ENCODE results near the gene HERC6. TPM values are rescaled to one million over a fixed set of nuclear protein-coding genes. Genes with fewer than 3 reads are reported as not detected.
"Not testable (repeated sequence)": the region's sequence is repeated elsewhere in the genome, so short reads cannot be mapped to it uniquely, and the experiment has no call there.

The HERC6 gene
- total and polyA plus RNA-seq, 2 of the 8 experiments (the other 6 are each of a cell fraction or from before 2014, with no cell fraction given), result 3.7 to 3.8 TPM

- H3K27ac ChIP-seq (ENCODE audit: low read depth, low read length); FAIRE-seq; H2BK20ac ChIP-seq (ENCODE audit: low read length); H3K23me2 ChIP-seq (ENCODE audit: low read depth, low read length); H2AK5ac ChIP-seq (ENCODE audit: low read depth, low read length); H3K56ac ChIP-seq (replicated peaks; ENCODE audit: insufficient read length, low read depth, low read length); H3K23ac ChIP-seq (ENCODE audit: insufficient read length); H2AFZ ChIP-seq (ENCODE audit: low read length); H2BK5ac ChIP-seq (ENCODE audit: low read depth, low read length); H3K36me3 ChIP-seq (ENCODE audit: control insufficient read depth in 2 of 4, insufficient read depth in 4 of 4, low read length in 3 of 4); H2BK120ac ChIP-seq (replicated peaks; ENCODE audit: low read depth, low read length); H4K20me1 ChIP-seq (replicated peaks in 1 of 2; ENCODE audit: control insufficient read depth in 1 of 2, insufficient read depth in 2 of 2, low read length in 2 of 2); H4K91ac ChIP-seq (replicated peaks; ENCODE audit: insufficient read length, low read length); H3K79me1 ChIP-seq (ENCODE audit: low read depth, low read length); H3K18ac ChIP-seq (ENCODE audit: extremely low read depth, low read length); H3K4me3 ChIP-seq (ENCODE audit: extremely low read depth in 1 of 4, insufficient read depth in 2 of 4, low read depth in 3 of 4, low read length in 4 of 4); H3K9me3 ChIP-seq (ENCODE audit: insufficient read depth in 2 of 2, low read depth in 1 of 2, low read length in 1 of 2); H4K8ac ChIP-seq (ENCODE audit: extremely low read depth, insufficient read depth, low read length); H3K9ac ChIP-seq (replicated peaks in 1 of 4; ENCODE audit: extremely low read depth in 1 of 4, low read depth in 3 of 4, low read length in 3 of 4); H3K27me3 ChIP-seq (replicated peaks in 1 of 4; ENCODE audit: control insufficient read depth in 3 of 4, extremely low read depth in 1 of 4, insufficient read depth in 3 of 4, low read length in 3 of 4); H4K5ac ChIP-seq (ENCODE audit: insufficient read length, low read depth, low read length); CTCF ChIA-PET (ENCODE audit: partially characterized antibody); H3K4me1 ChIP-seq (replicated peaks in 1 of 4; ENCODE audit: control insufficient read depth in 3 of 4, insufficient read depth in 4 of 4, low read length in 3 of 4); H3K4ac ChIP-seq (replicated peaks; ENCODE audit: insufficient read length, low read depth, low read length); H3K79me2 ChIP-seq (ENCODE audit: control insufficient read depth in 1 of 2, insufficient read depth in 2 of 2, low read length in 2 of 2); H2BK12ac ChIP-seq (ENCODE audit: low read depth, low read length); H3K14ac ChIP-seq (ENCODE audit: insufficient read length); H2BK15ac ChIP-seq (ENCODE audit: low read length); H3K4me2 ChIP-seq (ENCODE audit: insufficient read depth in 1 of 2, low read depth in 2 of 2, low read length in 2 of 2): not testable (repeated sequence)
- peak in 1 of 2 experiments; percentile 30 for DNase-seq (ENCODE audit: low read depth in 1 of 2, low spot score in 2 of 2)
- POLR2A ChIA-PET (ENCODE audit: partially characterized antibody), result interaction anchor here (0.6 kb wide), 1 partner anchor 51 kb away, joined by 3 read pairs; no protein-coding TSS in a partner anchor
- WGBS, 2 experiments (ENCODE audit: extremely low coverage in 1 of 2, insufficient coverage in 1 of 2, insufficient read length in 1 of 2, insufficient replicate concordance in 2 of 2, low coverage in 1 of 2, low lambda C conversion rate in 2 of 2, missing lambda C conversion rate in 1 of 2), result 93% methylated on average over 3 of the region's 3 CpGs; no CpG with 5 or more reads in 1 of the 2 experiments
These were observed 31.8 kb upstream of the HERC6 start for GRCh38 chr4:88346902-88347301.

- H3K79me2 ChIP-seq (ENCODE audit: control insufficient read depth in 1 of 2, insufficient read depth in 2 of 2, low read length in 2 of 2); H3K36me3 ChIP-seq (ENCODE audit: control insufficient read depth in 2 of 4, insufficient read depth in 4 of 4, low read length in 3 of 4); POLR2A ChIA-PET (ENCODE audit: partially characterized antibody); H2BK15ac ChIP-seq (ENCODE audit: low read length); H3K23me2 ChIP-seq (ENCODE audit: low read depth, low read length); FAIRE-seq; H3K9ac ChIP-seq (replicated peaks in 1 of 4; ENCODE audit: extremely low read depth in 1 of 4, low read depth in 3 of 4, low read length in 3 of 4); H3K4me2 ChIP-seq (ENCODE audit: insufficient read depth in 1 of 2, low read depth in 2 of 2, low read length in 2 of 2); H3K56ac ChIP-seq (replicated peaks; ENCODE audit: insufficient read length, low read depth, low read length); H4K8ac ChIP-seq (ENCODE audit: extremely low read depth, insufficient read depth, low read length); H2BK120ac ChIP-seq (replicated peaks; ENCODE audit: low read depth, low read length); H3K9me3 ChIP-seq (ENCODE audit: insufficient read depth in 2 of 2, low read depth in 1 of 2, low read length in 1 of 2); H4K5ac ChIP-seq (ENCODE audit: insufficient read length, low read depth, low read length); H4K91ac ChIP-seq (replicated peaks; ENCODE audit: insufficient read length, low read length); H3K27ac ChIP-seq (ENCODE audit: low read depth, low read length); H3K18ac ChIP-seq (ENCODE audit: extremely low read depth, low read length); H3K4ac ChIP-seq (replicated peaks; ENCODE audit: insufficient read length, low read depth, low read length); H3K4me1 ChIP-seq (replicated peaks in 1 of 4; ENCODE audit: control insufficient read depth in 3 of 4, insufficient read depth in 4 of 4, low read length in 3 of 4); H2AFZ ChIP-seq (ENCODE audit: low read length); H4K20me1 ChIP-seq (replicated peaks in 1 of 2; ENCODE audit: control insufficient read depth in 1 of 2, insufficient read depth in 2 of 2, low read length in 2 of 2); H2BK12ac ChIP-seq (ENCODE audit: low read depth, low read length); H2BK20ac ChIP-seq (ENCODE audit: low read length); H2AK5ac ChIP-seq (ENCODE audit: low read depth, low read length); H3K27me3 ChIP-seq (replicated peaks in 1 of 4; ENCODE audit: control insufficient read depth in 3 of 4, extremely low read depth in 1 of 4, insufficient read depth in 3 of 4, low read length in 3 of 4); H3K14ac ChIP-seq (ENCODE audit: insufficient read length); H3K4me3 ChIP-seq (ENCODE audit: extremely low read depth in 1 of 4, insufficient read depth in 2 of 4, low read depth in 3 of 4, low read length in 4 of 4); H3K23ac ChIP-seq (ENCODE audit: insufficient read length); H3K79me1 ChIP-seq (ENCODE audit: low read depth, low read length); H2BK5ac ChIP-seq (ENCODE audit: low read depth, low read length); CTCF ChIA-PET (ENCODE audit: partially characterized antibody): not testable (repeated sequence)
- 95% methylated on average over 7 of the region's 7 CpGs; no CpG with 5 or more reads in 1 of the 2 experiments for WGBS, 2 experiments (ENCODE audit: extremely low coverage in 1 of 2, insufficient coverage in 1 of 2, insufficient read length in 1 of 2, insufficient replicate concordance in 2 of 2, low coverage in 1 of 2, low lambda C conversion rate in 2 of 2, missing lambda C conversion rate in 1 of 2)
- DNase-seq (ENCODE audit: low read depth in 1 of 2, low spot score in 2 of 2), result peak in 1 of 2 experiments; percentile 33
These were observed 29.9 kb upstream of the HERC6 start for GRCh38 chr4:88348761-88349160.

Measured in H1 (cell line).